ENCODE measurements around the gene LCP1.

Gene LCP1

GRCh38 chr13:46198696-46199193, 16.8 kb upstream of the LCP1 start:
- H3K9me3 ChIP-seq (ENCODE audit: low read length) = no peaks in the 10 kb centered on the region
- no peaks in the 10 kb centered on the region for H3K27me3 ChIP-seq (ENCODE audit: insufficient read depth, low read length)
- no peaks in the 10 kb centered on the region for H3K36me3 ChIP-seq (ENCODE audit: insufficient read depth, low read length)
- no peak overlapping the region for H2AFZ ChIP-seq (ENCODE audit: low read depth, low read length)
- H3K4me3 ChIP-seq (ENCODE audit: low read length) = no peak overlapping the region
- no peaks in the 10 kb centered on the region for H3K4me1 ChIP-seq (ENCODE audit: insufficient read depth, low read length)

GRCh38 chr13:46197299-46198048, 15.5 kb upstream of the LCP1 start:
- no peaks in the 10 kb centered on the region for H3K27me3 ChIP-seq (ENCODE audit: insufficient read depth, low read length)
- no peaks in the 10 kb centered on the region for H3K4me1 ChIP-seq (ENCODE audit: insufficient read depth, low read length)
- no peaks in the 10 kb centered on the region for H3K36me3 ChIP-seq (ENCODE audit: insufficient read depth, low read length)
- H3K4me3 ChIP-seq (ENCODE audit: low read length) = no peak overlapping the region
- no peak overlapping the region for H2AFZ ChIP-seq (ENCODE audit: low read depth, low read length)
- H3K9me3 ChIP-seq (ENCODE audit: low read length) = no peaks in the 10 kb centered on the region

GRCh38 chr13:46195016-46195415, 13.0 kb upstream of the LCP1 start:
- H3K9me3 ChIP-seq (ENCODE audit: low read length) = no peaks in the 10 kb centered on the region
- H2AFZ ChIP-seq (ENCODE audit: low read depth, low read length) = no peak overlapping the region
- no peak overlapping the region for H3K4me3 ChIP-seq (ENCODE audit: low read length)
- no peaks in the 10 kb centered on the region for H3K4me1 ChIP-seq (ENCODE audit: insufficient read depth, low read length)
- H3K36me3 ChIP-seq (ENCODE audit: insufficient read depth, low read length) = no peaks in the 10 kb centered on the region
- no peaks in the 10 kb centered on the region for H3K27me3 ChIP-seq (ENCODE audit: insufficient read depth, low read length)

- H3K36me3 ChIP-seq (ENCODE audit: insufficient read depth, low read length) = no peaks in the 10 kb centered on the region
Observed at GRCh38 chr13:46192412-46192811, 10.4 kb upstream of the LCP1 start.

GRCh38 chr13:46185634-46186033, 3.7 kb upstream of the LCP1 start:
- H3K4me3 ChIP-seq (ENCODE audit: low read length) = no peak overlapping the region
- H3K27me3 ChIP-seq (ENCODE audit: insufficient read depth, low read length) = no peaks in the 10 kb centered on the region
- no peaks in the 10 kb centered on the region for H3K4me1 ChIP-seq (ENCODE audit: insufficient read depth, low read length)
- H2AFZ ChIP-seq (ENCODE audit: low read depth, low read length) = no peak overlapping the region
- no peaks in the 10 kb centered on the region for H3K9me3 ChIP-seq (ENCODE audit: low read length)
- H3K36me3 ChIP-seq (ENCODE audit: insufficient read depth, low read length) = no peaks in the 10 kb centered on the region

More at GRCh38 chr13:46192412-46192811, 10.4 kb upstream of the LCP1 start:
- Histone ChIP-seq H2AFZ (ENCODE audit: low read depth, low read length) (no peak overlapping the region), H3K9me3 (ENCODE audit: low read length) (no peaks in the 10 kb centered on the region), H3K27me3 (ENCODE audit: insufficient read depth, low read length) (no peaks in the 10 kb centered on the region), H3K4me1 (ENCODE audit: insufficient read depth, low read length) (no peaks in the 10 kb centered on the region), H3K4me3 (ENCODE audit: low read length) (no peak overlapping the region)

- Histone ChIP-seq H3K4me1 (ENCODE audit: insufficient read depth, low read length) (no peaks in the 10 kb centered on the region), H3K9me3 (ENCODE audit: low read length) (no peaks in the 10 kb centered on the region), H2AFZ (ENCODE audit: low read depth, low read length) (no peak overlapping the region), H3K36me3 (ENCODE audit: insufficient read depth, low read length) (no peaks in the 10 kb centered on the region), H3K4me3 (ENCODE audit: low read length) (no peak overlapping the region), H3K27me3 (ENCODE audit: insufficient read depth, low read length) (no peaks in the 10 kb centered on the region)
Observed at GRCh38 chr13:46184277-46184699, 2.3 kb upstream of the LCP1 start.

DNA sequence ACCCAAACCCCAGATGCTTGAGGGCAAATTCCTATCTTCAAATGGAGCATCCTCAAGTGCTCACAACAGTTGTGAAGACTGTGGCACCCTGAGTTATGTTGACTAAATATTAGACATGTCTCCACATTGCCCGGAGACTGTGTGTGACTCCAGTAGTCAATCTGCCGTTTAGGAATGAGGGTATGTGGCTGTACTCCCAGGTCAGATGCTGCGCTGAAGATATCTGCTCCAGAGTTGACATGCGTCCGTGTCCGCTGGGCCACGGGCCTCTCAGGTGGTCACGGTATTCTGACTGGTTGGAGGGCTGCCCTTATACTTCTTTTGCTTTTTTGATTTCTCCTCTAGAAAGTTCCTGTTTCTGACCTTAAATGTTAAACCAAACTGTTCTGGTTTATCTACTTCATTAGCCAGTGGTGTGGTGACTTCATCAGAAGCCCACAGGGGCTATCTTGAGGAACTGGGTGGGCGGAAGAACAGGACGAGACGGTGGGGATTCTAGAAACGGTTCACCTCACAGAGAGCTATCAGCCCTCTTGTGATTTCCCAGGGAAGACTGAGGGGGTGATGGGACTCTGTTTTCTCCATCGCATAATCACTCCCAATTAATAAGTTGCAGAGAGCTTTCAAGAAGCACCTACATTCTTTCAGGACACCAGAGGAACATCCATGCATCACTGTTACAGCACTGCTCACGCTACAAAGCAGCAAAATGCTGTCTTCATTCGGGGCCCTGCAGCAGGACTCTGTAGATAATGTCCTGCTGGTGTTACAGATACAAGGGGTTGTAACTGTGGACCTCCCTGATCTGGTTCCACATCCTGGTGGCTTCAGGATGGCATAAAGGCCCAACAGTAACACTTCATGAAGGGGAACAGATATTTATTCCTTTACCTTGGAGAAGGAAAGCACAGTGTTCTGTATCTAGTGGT, 1.3 kb upstream of the LCP1 start:
- H3K27me3 ChIP-seq (ENCODE audit: insufficient read depth, low read length) = no peaks in the 10 kb centered on the region
- H3K4me1 ChIP-seq (ENCODE audit: insufficient read depth, low read length) = no peaks in the 10 kb centered on the region
- no peaks in the 10 kb centered on the region for H3K36me3 ChIP-seq (ENCODE audit: insufficient read depth, low read length)
- no peaks in the 10 kb centered on the region for H3K9me3 ChIP-seq (ENCODE audit: low read length)
- H3K4me3 ChIP-seq (ENCODE audit: low read length) = no peak overlapping the region
- H2AFZ ChIP-seq (ENCODE audit: low read depth, low read length) = no peak overlapping the region

GRCh38 chr13:46182491-46182877, 507 bp upstream of the LCP1 start:
- no peaks in the 10 kb centered on the region for H3K36me3 ChIP-seq (ENCODE audit: insufficient read depth, low read length)
- H3K27me3 ChIP-seq (ENCODE audit: insufficient read depth, low read length) = no peaks in the 10 kb centered on the region
- H2AFZ ChIP-seq (ENCODE audit: low read depth, low read length) = no peak overlapping the region
- H3K4me1 ChIP-seq (ENCODE audit: insufficient read depth, low read length) = no peaks in the 10 kb centered on the region
- no peak overlapping the region for H3K4me3 ChIP-seq (ENCODE audit: low read length)
- no peaks in the 10 kb centered on the region for H3K9me3 ChIP-seq (ENCODE audit: low read length)

- Histone ChIP-seq H3K36me3 (ENCODE audit: insufficient read depth, low read length) (no peaks in the 10 kb centered on the region), H3K4me1 (ENCODE audit: insufficient read depth, low read length) (no peaks in the 10 kb centered on the region), H3K4me3 (ENCODE audit: low read length) (no peak overlapping the region), H2AFZ (ENCODE audit: low read depth, low read length) (no peak overlapping the region), H3K27me3 (ENCODE audit: insufficient read depth, low read length) (no peaks in the 10 kb centered on the region), H3K9me3 (ENCODE audit: low read length) (no peaks in the 10 kb centered on the region)
Observed at GRCh38 chr13:46181377-46181839, 569 bp downstream of the LCP1 start.

DNA sequence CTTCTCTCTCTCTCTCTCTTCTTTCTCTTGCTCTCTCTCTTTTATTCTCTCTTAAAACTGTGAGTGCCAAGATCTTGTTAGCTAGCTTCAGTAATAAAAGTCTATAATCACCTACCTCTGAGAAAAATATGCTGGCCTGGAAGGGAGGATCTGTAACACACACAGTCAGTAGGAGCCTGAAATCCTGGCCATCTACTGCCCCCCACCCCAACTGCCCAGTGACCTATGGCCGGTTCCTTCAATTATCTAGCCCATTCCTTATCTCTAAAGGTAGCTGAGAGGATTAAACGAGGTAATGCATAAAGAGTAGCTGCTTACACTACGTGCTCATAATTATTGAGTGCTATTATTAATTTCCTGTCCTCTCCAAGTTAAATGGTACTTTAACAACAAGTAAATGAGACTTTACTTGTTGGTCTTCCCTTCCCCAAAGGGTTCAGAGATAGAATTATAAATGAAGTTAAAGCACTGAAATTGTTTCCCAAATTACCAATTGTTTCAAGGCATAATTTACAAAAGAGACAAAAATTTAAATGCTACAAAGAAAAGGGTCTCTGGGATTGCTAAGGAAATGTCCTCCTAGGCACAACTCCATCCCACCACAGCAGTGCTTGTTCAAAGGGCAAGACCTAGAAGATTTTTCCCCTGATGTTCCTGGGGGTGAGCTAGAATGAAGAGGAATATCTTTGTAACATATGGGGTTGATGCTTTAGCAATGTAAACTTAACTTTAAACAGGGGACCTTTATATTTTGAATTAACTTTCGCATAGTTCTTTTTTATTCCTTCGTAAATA, 1.8 kb downstream of the LCP1 start:
- Histone ChIP-seq H3K36me3 (ENCODE audit: insufficient read depth, low read length) (no peaks in the 10 kb centered on the region), H3K4me1 (ENCODE audit: insufficient read depth, low read length) (no peaks in the 10 kb centered on the region), H3K27me3 (ENCODE audit: insufficient read depth, low read length) (no peaks in the 10 kb centered on the region), H2AFZ (ENCODE audit: low read depth, low read length) (no peak overlapping the region), H3K9me3 (ENCODE audit: low read length) (no peaks in the 10 kb centered on the region), H3K4me3 (ENCODE audit: low read length) (no peak overlapping the region)

DNA sequence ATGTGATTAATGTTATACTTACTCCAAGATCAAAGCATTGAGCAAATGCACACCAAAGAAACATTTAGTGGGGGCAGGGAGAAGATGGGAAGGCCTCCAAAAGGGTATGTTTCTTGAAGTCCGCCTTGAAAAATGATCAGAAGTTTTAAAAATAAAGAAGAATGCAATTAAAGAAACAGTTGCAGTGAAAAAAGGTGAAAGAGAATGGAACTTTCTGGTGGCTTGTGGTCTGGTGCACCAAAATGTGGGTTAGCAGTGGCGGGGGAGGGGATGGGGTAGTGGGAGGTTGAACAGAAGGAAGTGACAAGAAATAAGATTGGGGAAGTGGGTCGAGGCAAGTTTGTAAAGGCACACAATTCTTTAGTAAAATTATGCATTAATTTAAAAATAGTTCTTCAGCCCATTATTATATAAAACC, 2.5 kb downstream of the LCP1 start:
- Histone ChIP-seq H3K36me3 (ENCODE audit: insufficient read depth, low read length) (no peaks in the 10 kb centered on the region), H3K27me3 (ENCODE audit: insufficient read depth, low read length) (no peaks in the 10 kb centered on the region), H3K4me1 (ENCODE audit: insufficient read depth, low read length) (no peaks in the 10 kb centered on the region), H2AFZ (ENCODE audit: low read depth, low read length) (no peak overlapping the region), H3K9me3 (ENCODE audit: low read length) (no peaks in the 10 kb centered on the region), H3K4me3 (ENCODE audit: low read length) (no peak overlapping the region)

GRCh38 chr13:46178821-46179220, 3.2 kb downstream of the LCP1 start:
- Histone ChIP-seq H3K4me1 (ENCODE audit: insufficient read depth, low read length) (no peaks in the 10 kb centered on the region), H3K36me3 (ENCODE audit: insufficient read depth, low read length) (no peaks in the 10 kb centered on the region), H2AFZ (ENCODE audit: low read depth, low read length) (no peak overlapping the region), H3K9me3 (ENCODE audit: low read length) (no peaks in the 10 kb centered on the region), H3K4me3 (ENCODE audit: low read length) (no peak overlapping the region), H3K27me3 (ENCODE audit: insufficient read depth, low read length) (no peaks in the 10 kb centered on the region)

All from neuron (in vitro differentiated cells).